ENCODE results near the gene SLC39A2.

- TF ChIP-seq LEF1 (IDR thresholded peaks at IDR 0.05; ENCODE audit: borderline replicate concordance) (no peak), PKNOX1 (IDR thresholded peaks at IDR 0.05) (no peak), ELF4 (IDR thresholded peaks at IDR 0.05) (no peak), FOXA1 (IDR thresholded peaks at IDR 0.05) (no peak), BHLHE40 (IDR thresholded peaks at IDR 0.05; ENCODE audit: borderline replicate concordance) (no peak), TARDBP (IDR thresholded peaks at IDR 0.05) (no peak), NFRKB (IDR thresholded peaks at IDR 0.05) (no peak), HDGF (IDR thresholded peaks at IDR 0.05; ENCODE audit: borderline replicate concordance) (no peak), ZNF384 (IDR thresholded peaks at IDR 0.05) (no peak), SUZ12 (IDR thresholded peaks at IDR 0.05) (no peak), FOXK2 (IDR thresholded peaks at IDR 0.05) (no peak), SP1 (IDR thresholded peaks at IDR 0.05) (no peak), L3MBTL2 (conservative IDR thresholded peaks at IDR 0.05) (no peak)
These were observed 12.0 kb downstream of the SLC39A2 start for GRCh38 chr14:21011136-21011535.
